A673 (cell line): ENCODE data around the gene OR52D1. TPM values are rescaled to one million over a fixed set of nuclear protein-coding genes. Genes with fewer than 3 reads are reported as not detected.

Source experiments
- BruUV-seq: library from RNA; stranded (reverse); fragments of 400-500 nt; replicated peaks from 2 replicates; lab custom pipeline; 2021; lab: Mats Ljungman, UMichigan
- CTCF ChIA-PET: fragments of 300-600 bp; sonication (Branson Sonifier 250); formaldehyde crosslinking; loops from one replicate; lab custom pipeline; 2022; ENCODE audit warnings: antibody characterized with exemption; lab: Charles Lee
- POLR2A ChIA-PET: fragments of 300-600 bp; sonication (Branson Sonifier 250); formaldehyde crosslinking; loops from one replicate; lab custom pipeline; 2022; ENCODE audit warnings: antibody characterized with exemption; ENCODE audit not compliant: low non-redundant PET; lab: Charles Lee
- DNase-seq: peaks from one replicate; pipeline ENCODE4 v3.0.0-alpha.2; 2015; ENCODE audit warnings: low spot score
- H3K27ac ChIP-seq: fragments of 200-600 bp; sonication (generic); 2 replicates; pipeline ENCODE4 v1.5.1; 2016; ENCODE audit warnings: mixed run types, low read depth, mild to moderate bottlenecking, mixed read lengths, antibody characterized with exemption, low read length; ENCODE audit not compliant: poor library complexity, severe bottlenecking
- H3K27me3 ChIP-seq: fragments of 200-600 bp; sonication (generic); replicated peaks from 2 replicates; pipeline ENCODE4 v1.6.1; 2017; ENCODE audit warnings: mixed run types, low read depth, mild to moderate bottlenecking, mixed read lengths, antibody characterized with exemption, low read length; ENCODE audit not compliant: insufficient read depth, poor library complexity
- H3K36me3 ChIP-seq: fragments of 200-600 bp; sonication (generic); 2 replicates; pipeline ENCODE4 v1.6.1; 2016; ENCODE audit warnings: mixed run types, mild to moderate bottlenecking, mixed read lengths, antibody characterized with exemption, low read length; ENCODE audit not compliant: insufficient read depth, poor library complexity, severe bottlenecking
- H3K4me1 ChIP-seq: fragments of 200-600 bp; sonication (generic); 2 replicates; pipeline ENCODE4 v1.6.1; 2017; ENCODE audit warnings: mixed run types, mild to moderate bottlenecking, mixed read lengths, antibody characterized with exemption, low read length; ENCODE audit not compliant: insufficient read depth, poor library complexity, severe bottlenecking
- H3K4me3 ChIP-seq: fragments of 200-600 bp; sonication (generic); 2 replicates; pipeline ENCODE4 v1.5.1; 2016; ENCODE audit warnings: low read depth, mixed run types, mild to moderate bottlenecking, mixed read lengths, low read length; ENCODE audit not compliant: poor library complexity, severe bottlenecking
- H3K9me3 ChIP-seq: fragments of 200-600 bp; sonication (generic); 2 replicates; pipeline ENCODE4 v1.6.1; 2016; ENCODE audit warnings: mixed run types, low read depth, mild to moderate bottlenecking, mixed read lengths, antibody characterized with exemption, low read length; ENCODE audit not compliant: poor library complexity, severe bottlenecking
- CTCF ChIP-seq: fragments of 300-800, 200-600 bp; sonication (generic); conservative IDR thresholded peaks from 2 replicates; pipeline ENCODE4 v1.5.1; 2017; ENCODE audit warnings: low read depth, mild to moderate bottlenecking, antibody characterized with exemption, low read length, moderate library complexity, mixed read lengths
- EZH2 ChIP-seq: fragments of 200-600 bp; sonication (generic); IDR thresholded peaks from 2 replicates; pipeline ENCODE4 v1.6.1; 2017; ENCODE audit warnings: borderline replicate concordance, low read depth, mild to moderate bottlenecking, mixed read lengths, antibody characterized with exemption, low read length; ENCODE audit not compliant: poor library complexity, severe bottlenecking
- intact Hi-C: fragments of 100-400 bp; cut with micrococcal nuclease; formaldehyde crosslinking; loops from one replicate; pipeline ENCODE4 v1.10.0; 2022; ENCODE audit not compliant: unreplicated experiment
- total RNA-seq: library from RNA; stranded (reverse); gene quantifications from 2 replicates; pipeline ENCODE4 v1.2.3, GENCODE V29; 2021

OR52D1 gene
- total RNA-seq, 1 experiment from 2014 or later = not detected

- POLR2A ChIA-PET = no interaction called here
- no peak for DNase-seq
- no peaks in the 10 kb centered on the region for H3K27me3 ChIP-seq
- no TSS peak for BruUV-seq
- H3K27ac ChIP-seq = no peak overlapping the region
- intact Hi-C loops = no loop called here
- H3K36me3 ChIP-seq = no peaks in the 10 kb centered on the region
- no peak overlapping the region for H3K4me3 ChIP-seq
- H3K4me1 ChIP-seq = no peaks in the 10 kb centered on the region
- CTCF ChIA-PET = no interaction called here
- TF ChIP-seq CTCF = no peak
- TF ChIP-seq EZH2 = no peak
- H3K9me3 ChIP-seq = no peaks in the 10 kb centered on the region
These were observed 33.8 kb downstream of the OR52D1 start for GRCh38 chr11:5522308-5522707.

GRCh38 chr11:5524756-5525155 is 36.3 kb downstream of the OR52D1 start:
- intact Hi-C loops = no loop called here
- H3K27ac ChIP-seq = no peak overlapping the region
- no peaks in the 10 kb centered on the region for H3K36me3 ChIP-seq
- no peaks in the 10 kb centered on the region for H3K9me3 ChIP-seq
- H3K4me3 ChIP-seq = no peak overlapping the region
- BruUV-seq = no TSS peak
- H3K27me3 ChIP-seq = no peaks in the 10 kb centered on the region
- no peak for TF ChIP-seq CTCF
- TF ChIP-seq EZH2 = no peak
- ChIA-PET POLR2A (no interaction called here), CTCF (no interaction called here)
- no peak for DNase-seq
- no peaks in the 10 kb centered on the region for H3K4me1 ChIP-seq

GRCh38 chr11:5527716-5528115 is 39.2 kb downstream of the OR52D1 start:
- Histone ChIP-seq H3K4me1 (no peaks in the 10 kb centered on the region), H3K27me3 (no peaks in the 10 kb centered on the region), H3K9me3 (no peaks in the 10 kb centered on the region), H3K27ac (no peak overlapping the region), H3K36me3 (no peaks in the 10 kb centered on the region), H3K4me3 (no peak overlapping the region)
- BruUV-seq = no TSS peak
- ChIA-PET CTCF (no interaction called here), POLR2A (no interaction called here)
- DNase-seq = no peak
- TF ChIP-seq CTCF = no peak
- no peak for TF ChIP-seq EZH2
- intact Hi-C loops = no loop called here
